ENCODE results near the gene RFLNA.
"Not testable (repeated sequence)": the region's sequence is repeated elsewhere in the genome, so short reads cannot be mapped to it uniquely, and the experiment has no call there.

Gene RFLNA

DNA sequence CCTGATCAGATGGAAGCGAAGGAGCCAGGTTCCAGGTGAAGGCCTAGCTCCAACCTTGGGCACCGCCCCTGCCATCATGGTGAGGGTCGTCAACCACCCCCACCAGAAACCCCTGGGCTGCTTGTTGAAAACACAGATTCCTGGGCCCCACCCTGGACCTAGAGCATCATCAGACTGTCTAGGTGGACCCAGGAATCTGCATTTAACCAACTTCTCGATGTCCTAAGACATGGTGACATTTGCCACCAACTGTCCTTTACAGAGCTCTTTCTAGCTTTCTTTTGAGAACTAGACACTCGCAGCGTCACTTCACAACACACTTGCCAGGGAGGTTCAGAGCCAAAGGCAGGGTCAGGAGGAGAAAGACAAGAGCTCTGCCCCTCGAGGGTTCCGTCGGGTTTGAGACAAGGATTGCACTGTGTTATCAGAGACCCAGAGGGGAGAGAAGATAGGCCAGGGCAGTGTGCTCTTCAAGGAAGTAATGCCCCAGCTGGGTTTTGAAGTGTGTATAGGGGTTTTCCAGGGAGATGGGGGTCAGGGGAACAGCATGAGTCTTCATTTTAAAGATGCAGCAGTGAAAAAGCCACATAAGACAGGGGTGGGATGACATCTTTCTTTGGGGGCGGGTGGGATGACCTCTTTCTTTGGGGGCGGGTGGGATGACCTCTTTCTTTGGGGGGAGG is 24.6 kb downstream of the RFLNA start:
- DNase-seq (ENCODE audit: low spot score), result no peak

- no peak for DNase-seq (ENCODE audit: low spot score)
Observed at GRCh38 chr12:124321040-124321481, 26.2 kb downstream of the RFLNA start.

DNA sequence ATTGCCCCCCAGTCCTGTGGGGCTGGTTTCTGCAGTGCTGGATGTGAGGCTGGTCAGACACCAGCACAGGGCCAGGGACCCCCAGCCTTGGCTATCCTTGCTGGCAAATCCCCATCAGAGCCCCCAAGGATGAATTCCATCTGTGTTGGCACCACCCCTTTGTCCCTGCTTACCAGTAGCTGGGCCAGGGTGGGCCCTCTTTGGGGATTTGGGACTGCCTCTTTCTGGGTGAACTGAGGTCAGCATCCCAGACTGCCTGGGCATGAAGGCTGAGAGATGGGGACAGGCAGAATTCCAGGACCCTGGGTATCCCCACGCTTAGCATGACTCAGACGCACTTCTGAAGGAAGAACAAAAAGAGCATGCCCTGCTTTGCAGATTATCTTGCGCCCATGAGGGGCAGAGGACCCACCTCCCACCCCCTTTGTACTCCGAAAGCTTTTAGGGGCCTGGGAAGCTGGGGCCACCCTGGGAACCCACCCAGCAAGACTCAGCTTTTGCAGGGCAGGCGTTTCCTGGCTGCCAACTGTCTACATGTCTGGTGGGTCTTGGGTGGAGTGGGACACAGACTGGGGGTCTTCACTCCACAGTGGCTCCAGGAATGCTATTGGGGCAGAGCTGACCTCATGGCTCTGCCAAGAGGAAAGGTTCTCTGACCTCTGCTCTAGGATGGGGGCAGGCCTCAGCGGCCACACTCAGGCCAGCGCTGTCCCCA is 26.8 kb downstream of the RFLNA start:
- DNase-seq (ENCODE audit: low spot score), result no peak

DNA sequence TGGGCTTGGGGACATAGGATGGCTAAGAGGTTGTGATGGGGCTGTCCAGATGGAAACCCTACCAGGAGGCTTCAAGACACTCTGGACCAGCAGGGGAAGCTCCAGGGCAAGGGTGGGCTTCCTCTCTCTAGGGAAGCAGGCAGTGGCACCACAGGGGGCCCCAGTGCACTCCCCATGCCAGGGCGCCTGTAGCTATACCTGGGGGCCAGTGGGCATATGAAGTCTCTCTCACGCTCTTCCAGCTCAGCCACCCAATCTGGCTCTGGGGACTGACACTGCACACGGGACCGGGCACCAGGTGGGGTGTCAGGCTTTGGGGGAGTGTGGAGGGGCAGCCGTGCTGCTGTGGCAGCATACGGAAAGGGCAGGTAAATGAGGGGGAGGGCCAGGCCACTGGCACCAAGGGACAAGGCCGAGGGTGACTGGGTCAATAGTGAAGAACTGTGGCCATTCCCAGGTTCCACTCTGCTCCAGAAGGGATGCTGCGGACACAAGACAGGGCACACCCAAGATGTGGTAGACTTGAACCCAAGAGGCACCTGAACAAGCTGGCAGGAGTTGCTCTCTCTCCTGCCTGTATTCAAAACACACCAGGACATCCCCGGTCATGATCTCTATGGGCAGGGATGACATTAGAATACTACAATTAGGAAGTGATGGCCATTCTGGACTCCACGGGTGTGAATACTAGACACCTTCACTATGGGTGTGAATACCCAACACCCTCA is 27.5 kb downstream of the RFLNA start:
- DNase-seq (ENCODE audit: low spot score), result no peak

DNA sequence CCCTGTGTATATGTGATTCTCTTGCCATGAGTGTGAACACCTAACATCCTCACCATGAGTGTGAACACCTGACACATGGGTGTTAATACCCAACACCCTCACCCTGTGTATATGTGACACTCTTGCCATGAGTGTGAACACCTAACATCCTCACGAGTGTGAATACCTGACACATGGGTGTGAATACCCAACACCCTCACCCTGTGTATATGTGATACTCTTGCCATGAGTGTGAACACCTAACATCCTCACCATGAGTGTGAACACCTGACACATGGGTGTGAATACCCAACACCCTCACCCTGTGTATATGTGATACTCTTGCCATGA is 28.1 kb downstream of the RFLNA start:
- DNase-seq (ENCODE audit: low spot score), result not testable (repeated sequence)

DNA sequence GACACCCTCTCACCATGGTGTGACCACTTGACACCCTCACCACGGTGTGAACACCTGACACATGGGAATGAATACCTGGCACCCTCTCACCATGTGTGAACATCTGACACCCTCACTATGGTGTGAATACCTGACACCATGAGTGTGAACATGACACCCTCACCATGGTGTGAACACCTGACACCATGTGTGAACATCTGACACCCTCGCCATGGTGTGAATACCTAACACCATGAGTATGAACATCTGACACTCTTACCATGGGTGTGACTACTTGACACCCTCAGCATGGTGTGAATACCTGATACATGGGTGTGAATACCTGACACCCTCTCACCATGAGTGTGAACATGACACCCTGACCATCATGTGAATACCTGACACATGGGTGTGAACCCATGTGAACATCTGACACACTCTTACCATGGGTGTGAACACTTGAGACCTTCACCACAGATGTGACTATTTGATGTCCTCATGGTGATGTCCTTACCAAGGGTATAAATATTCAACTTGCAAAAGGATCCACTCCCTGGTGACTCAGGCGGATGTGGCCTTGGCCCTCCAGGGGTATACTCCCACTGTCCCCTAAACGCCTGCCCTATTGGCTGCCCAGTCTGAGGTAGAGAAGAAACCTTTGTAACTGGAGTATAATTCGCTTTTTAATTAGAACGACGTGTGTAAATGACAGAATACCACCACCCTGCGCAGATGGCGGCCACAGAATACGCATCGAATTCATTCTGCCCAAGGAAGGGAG is 29.1 kb downstream of the RFLNA start:
- DNase-seq (ENCODE audit: low spot score), result no peak

GRCh38 chr12:124324803-124325705 is 30.2 kb downstream of the RFLNA start:
- no peak for DNase-seq (ENCODE audit: low spot score)

DNA sequence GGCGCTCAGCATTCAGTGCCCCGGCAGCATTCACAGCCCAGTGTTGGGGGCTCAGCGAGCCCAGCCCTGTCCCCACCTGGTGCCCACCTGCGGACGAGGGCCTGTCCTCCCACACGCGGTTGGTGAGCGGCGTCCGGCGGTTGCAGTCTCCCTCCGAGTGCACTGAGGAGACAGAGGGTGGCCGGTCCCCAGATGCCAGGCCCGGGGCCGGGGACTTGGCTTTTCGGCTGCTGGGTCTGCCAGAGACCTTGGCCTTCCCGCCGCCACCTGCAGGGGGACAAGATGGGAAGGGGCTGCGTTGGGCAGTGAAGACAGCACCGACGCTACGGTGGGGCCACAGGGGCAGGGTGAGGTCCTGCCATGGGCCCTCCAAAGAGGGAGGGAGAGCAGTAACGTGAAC is 31.2 kb downstream of the RFLNA start:
- no peak for DNase-seq (ENCODE audit: low spot score)

- DNase-seq (ENCODE audit: low spot score), result no peak
Observed at GRCh38 chr12:124326871-124327270, 32.0 kb downstream of the RFLNA start.

DNA sequence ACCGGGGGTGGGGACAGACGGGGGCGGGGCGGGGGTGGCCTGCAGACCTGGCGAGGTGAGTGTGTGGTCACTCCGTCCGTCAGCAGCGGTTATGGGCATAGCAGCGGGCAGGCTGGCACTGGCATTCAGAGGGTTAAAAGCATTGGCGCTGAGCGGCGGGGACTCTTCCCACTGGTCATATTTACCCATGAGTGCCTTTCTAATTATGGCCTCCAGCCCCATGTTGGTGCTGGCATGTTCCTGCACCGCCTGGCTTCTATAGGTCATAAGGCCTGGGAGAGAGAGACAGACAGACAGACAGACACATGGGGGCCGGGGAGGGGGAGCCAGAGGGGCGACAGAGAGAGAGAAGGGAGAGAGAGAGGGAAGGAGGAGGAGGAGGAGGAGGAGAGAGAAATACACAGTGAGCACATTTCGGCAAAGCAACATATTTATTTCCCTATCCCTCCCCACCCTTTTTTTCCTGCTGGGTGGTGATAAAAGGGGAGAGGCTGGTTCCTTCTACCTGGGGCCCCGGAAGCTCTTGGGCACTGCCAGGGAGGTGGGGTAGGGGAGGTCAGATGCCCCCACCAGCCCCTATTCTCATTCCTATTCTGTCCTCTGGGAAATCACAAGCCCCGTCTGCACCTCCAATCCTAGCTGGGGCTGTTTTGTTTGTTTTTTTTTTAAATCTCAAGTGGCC is 32.6 kb downstream of the RFLNA start:
- no peak for DNase-seq (ENCODE audit: low spot score)

- no peak for DNase-seq (ENCODE audit: low spot score)
Observed at GRCh38 chr12:124328116-124328515, 33.2 kb downstream of the RFLNA start.

DNA sequence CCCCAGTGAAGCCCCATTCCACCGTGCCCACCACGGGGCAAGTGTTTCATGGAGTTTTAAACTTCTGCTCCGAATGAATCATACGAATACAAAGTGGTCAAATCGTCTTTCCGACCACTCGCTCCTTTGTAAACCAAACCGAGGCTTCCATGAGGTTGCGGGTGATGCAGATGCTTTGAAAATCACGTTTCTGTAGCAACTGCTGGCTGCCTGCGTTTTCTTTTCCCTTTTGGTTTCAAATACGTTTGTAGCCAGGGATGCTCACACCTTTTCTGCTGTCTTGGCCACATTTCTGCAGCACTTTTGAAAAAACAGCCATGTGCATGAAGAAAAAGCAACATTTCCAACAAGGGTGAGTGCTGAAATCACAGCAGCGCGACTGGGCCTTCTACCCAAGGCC is 33.7 kb downstream of the RFLNA start:
- no peak for DNase-seq (ENCODE audit: low spot score)

- DNase-seq (ENCODE audit: low spot score), result no peak
Observed at GRCh38 chr12:124332058-124332672, 37.3 kb downstream of the RFLNA start.

DNA sequence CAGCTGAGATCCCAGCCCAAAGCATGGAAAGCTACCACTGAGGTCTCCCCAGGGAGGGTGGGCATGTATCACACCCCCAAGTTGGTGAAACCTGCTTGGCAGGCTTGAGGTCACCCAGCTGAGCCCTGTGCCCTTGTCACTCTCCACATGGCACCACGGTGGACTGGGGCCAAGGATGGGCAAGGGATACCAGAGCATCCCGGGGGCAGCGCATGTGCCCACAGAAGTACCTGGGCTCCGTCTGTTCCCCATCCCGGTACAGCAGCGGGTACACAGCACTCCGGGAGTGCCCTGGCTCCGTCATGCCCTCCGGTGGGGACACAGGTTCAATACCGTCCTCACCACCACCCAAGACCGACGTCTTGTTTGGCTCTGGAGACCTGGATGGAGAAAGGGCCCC is 38.0 kb downstream of the RFLNA start:
- no peak for DNase-seq (ENCODE audit: low spot score)

- DNase-seq (ENCODE audit: low spot score), result no peak
Observed at GRCh38 chr12:124333724-124334123, 38.8 kb downstream of the RFLNA start.

DNA sequence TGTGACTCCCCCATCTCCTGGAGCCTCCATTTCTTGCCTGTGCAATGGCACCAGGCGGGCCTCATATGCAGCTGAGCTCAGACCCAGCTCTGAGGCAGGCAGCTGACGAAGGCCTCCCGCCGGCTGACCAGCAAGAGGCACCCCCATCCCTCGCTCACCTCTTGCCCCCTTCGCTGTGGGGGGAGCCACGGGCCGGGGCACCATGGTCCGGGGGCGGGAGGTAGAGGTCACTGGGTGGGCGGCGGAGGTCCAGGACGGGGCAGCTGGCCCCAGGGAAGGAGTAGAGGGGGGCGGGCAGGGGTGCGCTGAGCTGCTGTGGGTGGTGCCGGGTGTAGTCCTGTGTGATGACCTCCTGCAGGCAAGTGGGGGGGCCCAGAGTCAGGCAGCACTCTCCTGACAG is 39.4 kb downstream of the RFLNA start:
- no peak for DNase-seq (ENCODE audit: low spot score)

- DNase-seq (ENCODE audit: low spot score), result no peak
Observed at GRCh38 chr12:124334976-124335375, 40.1 kb downstream of the RFLNA start.

DNA sequence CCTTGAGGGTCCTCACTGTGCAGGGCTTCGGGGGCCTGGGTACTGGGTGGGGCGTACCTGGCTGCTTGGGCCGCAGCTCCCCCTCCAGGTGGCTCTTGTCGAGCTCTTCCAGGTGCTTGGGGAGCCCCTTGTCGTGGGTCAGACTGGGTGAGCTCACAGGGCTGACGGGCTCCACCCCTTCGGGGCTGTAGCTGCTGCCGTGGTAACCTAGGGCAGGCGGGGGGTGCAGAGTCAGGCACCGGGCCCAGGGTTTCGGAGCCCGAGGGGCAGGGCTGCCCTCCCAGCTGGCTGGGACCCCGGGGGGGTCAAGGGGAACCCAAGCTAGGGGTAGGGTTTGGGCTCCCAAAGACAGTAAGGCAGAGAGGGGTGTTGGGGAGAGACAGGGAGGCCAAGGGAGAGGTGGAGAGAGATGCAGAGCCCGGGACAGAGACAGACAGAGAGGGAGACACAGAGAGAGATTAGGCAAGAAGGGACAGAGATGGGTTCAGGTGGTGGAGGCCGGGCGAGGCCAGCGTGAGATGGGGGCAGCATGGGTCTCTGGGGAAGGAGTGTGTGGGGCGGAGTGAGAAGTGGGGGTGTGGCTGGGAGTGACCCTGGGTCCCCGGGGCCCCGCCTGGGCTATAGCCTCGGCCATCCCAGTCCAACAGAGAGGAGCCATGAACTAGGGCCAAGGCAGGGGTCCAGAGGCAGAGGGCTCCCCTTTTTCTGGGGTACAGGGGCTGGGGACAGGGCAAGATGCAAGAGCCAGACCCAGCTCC is 40.7 kb downstream of the RFLNA start:
- no peak for DNase-seq (ENCODE audit: low spot score)

GRCh38 chr12:124336184-124336437 is 41.2 kb downstream of the RFLNA start:
- no peak for DNase-seq (ENCODE audit: low spot score)
